Inflammatory macrophage (primary cell): Measurements from ENCODE around the gene EIF2B2.
"Not testable (repeated sequence)": the region's sequence is repeated elsewhere in the genome, so short reads cannot be mapped to it uniquely, and the experiment has no call there.

ENCODE experiments used
- DNase-seq, 2 donors: peaks; one replicate each; pipeline ENCODE4 v3.0.0-alpha.2; 2020 to 2022

EIF2B2 gene

DNA sequence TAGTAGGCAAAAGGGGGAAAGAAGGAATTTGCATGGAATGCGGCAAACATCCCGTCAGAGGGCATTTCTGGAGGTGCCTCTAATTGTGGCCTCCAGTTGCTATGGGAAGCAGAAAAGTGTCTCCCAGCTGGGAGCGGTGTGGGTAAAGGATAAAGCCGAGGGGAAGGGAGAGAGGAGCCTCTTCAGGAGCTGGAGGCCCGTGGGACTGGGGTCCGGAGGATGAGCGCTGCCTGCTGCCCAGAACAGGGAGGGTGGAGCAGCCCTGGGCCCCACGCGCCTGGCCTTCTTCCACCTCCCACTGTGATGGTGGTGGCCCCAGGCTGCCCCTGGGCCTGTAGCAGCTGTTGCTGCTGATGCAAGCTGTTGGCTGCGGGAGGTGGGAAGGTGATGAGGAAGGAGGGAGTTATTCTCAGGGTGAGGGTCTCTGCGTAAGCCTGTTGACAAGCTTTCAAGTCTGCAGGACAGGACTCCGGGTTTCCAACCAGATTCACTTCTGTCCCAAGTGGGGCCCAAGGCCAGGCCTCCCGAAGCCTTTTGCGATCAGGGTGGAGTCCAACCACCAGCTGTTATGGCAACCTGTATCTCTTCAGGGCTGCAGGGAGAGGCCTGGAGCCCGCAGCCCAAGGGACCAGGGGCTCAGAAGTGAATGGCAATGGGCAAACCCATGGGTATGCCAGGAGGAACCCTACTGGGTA is 28.2 kb upstream of the EIF2B2 start:
- no peak for DNase-seq

GRCh38 chr14:74975059-74975810 is 27.5 kb upstream of the EIF2B2 start:
- no peak for DNase-seq

DNA sequence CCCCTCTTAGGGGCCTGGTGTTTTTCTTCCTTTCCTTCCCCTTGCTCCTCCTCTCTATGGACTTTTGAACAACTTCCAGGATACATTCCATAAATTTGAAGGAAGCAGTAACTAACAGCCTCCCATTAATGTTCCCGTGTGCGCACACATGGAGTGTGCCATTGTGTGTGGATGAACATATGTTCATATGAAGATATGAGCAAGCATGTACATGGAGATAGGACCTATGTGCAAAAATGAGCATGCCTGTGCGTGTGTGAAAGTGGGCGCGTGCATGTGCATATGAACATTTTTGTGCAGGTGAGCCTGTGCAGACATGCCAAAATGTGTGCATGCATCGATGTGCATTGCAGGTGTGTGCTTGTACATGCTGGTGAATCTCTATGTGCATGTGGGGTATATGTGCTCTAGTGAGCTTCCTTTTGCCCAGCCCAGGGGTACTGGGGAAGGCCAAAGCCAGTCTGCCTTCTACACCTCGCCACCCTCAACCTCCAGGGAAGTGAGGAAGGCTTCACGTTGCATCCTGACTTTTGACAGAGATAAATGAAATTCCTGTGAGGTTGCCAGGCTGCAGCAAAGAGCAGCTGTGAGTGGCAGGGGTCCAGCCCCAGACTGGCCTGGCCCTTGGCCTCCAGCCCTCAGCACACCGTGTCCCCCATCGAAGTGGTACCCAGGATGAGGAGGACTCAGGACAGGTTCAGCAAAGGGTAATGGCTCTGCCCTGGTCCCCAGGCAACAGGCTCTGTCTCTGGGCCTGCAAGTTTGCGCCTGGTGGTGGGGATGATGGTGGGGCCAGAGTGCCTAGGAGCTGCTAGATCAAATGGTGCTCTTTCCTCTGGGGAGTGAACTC is 26.2 kb upstream of the EIF2B2 start:
- no peak for DNase-seq

- DNase-seq, result no peak
Measured at GRCh38 chr14:74977164-74977900, 25.4 kb upstream of the EIF2B2 start.

- DNase-seq, result no peak
Measured at GRCh38 chr14:74977901-74978385, 24.8 kb upstream of the EIF2B2 start.

GRCh38 chr14:74978416-74978947 is 24.2 kb upstream of the EIF2B2 start:
- DNase-seq, result no peak

DNA sequence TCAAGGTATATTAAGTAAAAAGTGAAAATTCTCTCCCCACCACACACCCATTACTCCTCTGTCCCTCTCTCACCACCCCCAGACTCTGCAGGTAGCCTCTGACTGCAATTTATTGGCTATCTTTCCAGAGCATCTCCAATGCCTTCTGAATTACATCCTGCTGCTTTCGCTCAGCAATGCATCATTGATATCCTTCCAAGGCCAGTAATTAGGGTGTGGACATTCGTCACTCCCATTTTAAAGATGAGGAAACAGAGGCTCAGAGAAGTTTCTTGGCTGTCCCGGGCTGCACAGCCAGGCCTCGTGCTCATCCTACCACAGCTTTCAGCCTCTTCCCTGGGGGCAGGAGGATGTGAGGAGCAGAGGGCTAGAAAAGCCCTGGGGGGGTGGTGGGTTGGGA is 23.7 kb upstream of the EIF2B2 start:
- DNase-seq, result no peak

DNA sequence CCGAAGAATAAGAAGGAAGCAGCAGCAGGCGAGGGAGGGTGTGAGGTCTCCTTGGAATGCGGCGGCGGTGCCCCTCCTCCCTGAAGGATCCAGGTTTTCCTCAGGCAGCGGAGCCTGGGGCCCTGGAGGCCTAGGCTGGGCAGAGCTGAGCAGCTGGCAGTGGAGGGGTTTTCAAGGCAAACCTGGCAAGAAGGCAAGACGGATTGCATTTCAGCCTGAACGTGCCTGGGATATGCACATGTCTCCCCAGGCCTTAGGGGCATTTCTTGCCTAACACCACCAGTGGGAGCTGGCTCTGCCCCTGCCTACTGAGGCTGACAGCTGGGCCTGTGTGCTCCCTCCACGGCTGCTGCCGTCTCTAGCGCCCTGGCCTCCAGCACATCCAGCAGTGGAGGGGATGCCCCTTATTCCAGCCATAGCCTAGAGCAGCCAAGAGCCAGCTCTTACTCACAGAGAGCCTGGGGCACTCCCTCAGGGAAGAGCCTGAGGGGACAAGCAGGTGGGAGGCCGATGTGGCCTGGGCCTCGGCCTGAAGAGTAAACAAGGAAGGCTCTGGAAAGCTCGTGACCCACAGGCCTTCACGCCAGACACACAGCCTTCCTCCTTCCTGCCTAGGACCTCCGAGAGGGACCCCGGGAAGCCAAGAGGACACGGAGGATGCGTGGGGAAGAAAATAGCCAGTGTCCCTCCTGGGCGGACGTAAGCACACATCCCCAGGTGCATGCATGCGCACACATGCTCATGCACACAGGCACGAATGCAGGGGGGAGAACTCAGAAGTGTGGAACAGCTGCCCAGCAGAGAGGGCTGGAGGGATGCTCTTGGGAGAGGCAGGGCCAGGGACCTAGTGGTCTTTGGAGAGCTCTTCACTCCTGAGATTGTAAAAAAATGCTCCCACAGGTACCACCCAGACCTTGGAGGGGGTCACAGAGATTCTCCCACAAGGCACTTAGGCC is 23.0 kb upstream of the EIF2B2 start:
- DNase-seq, result no peak

DNA sequence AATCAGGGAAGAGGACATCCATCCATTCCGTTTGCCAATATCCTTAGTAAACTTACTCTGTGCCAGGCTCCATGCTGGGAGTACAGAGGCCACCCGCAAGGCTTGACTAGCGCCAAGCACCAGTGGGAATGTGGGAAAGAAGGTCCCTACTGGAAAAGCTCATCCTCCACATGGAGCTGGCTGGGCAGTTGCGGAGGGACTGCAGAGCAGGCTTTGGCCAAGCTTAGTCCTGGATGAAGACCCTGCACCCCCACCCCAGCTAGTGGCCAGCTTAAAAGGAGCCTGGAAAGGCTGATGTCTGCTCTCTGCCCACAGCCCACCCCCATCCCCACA is 22.4 kb upstream of the EIF2B2 start:
- no peak for DNase-seq

DNA sequence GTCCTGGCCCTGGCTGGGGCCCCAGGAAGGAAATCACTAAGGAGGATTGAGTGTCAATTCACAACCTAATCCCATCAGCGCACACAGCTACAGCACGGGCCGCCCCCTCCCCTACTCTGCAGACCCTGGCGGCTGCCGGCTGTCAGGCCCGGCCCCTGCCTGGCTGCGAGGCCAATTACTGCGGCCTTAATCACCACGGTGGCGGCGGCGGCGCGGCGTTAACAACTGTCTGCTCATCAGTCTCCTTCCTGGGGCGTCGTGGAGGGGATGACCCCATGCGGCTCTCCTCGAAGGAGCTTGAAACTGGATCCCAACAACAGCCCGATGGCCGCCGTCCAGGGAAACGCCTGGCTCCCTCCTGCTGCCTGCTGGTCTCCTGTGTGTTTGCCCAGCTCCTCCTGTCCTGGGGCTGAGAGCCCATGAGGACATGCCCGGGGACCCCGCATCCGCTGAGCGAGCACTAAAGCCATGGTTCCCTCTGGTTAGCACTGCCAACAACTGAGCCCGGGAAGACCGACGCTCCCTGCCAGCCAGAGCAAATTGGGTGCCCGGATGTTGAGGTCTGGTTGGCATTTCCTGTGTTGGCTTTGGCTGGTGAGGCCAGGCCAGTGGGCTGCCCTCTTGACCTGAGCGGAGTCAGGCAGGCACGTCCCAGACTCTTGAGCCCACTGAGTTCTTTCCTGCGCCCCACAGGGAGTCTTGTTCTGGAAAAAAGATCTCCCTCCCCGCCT is 21.8 kb upstream of the EIF2B2 start:
- DNase-seq, result no peak

DNA sequence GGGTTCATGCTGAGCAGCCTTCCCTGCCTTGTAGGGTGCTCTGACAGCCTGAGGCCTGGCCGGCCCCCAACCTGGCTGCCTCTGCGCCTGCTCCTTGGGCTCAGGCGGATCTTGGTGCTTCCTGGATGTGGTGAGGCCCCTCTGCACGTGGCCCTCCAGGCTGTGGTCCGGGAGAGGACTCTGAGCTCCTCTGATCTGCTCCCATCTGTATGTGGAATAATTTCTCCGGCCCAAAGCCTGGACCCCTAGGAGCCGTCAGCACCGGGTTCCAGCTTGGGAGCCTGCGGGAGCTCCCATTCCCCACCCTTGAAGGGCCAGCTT is 21.3 kb upstream of the EIF2B2 start:
- no peak for DNase-seq

GRCh38 chr14:74981833-74982232 is 20.9 kb upstream of the EIF2B2 start:
- DNase-seq, result no peak

GRCh38 chr14:74982661-74983060 is 20.1 kb upstream of the EIF2B2 start:
- no peak for DNase-seq

GRCh38 chr14:74983343-74983742 is 19.4 kb upstream of the EIF2B2 start:
- DNase-seq, result no peak

- no peak for DNase-seq
Measured at GRCh38 chr14:74984236-74985027, 18.3 kb upstream of the EIF2B2 start.

DNA sequence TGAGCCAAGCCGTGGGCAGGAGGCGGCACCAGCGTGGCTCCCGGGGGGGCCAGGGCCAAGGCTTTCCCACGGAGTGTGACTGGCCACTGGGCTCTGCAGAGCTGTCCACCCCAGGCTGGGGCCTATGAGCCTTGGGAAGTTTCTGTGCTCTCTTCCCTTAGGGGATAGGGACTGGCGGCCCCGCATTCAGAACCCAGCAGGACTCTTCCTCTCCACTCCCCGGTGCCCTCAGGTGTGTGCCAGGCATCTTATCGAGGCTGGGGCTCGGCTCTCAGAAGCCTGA is 17.8 kb upstream of the EIF2B2 start:
- DNase-seq, result peak in 1 of 2 donors; percentile 14

DNA sequence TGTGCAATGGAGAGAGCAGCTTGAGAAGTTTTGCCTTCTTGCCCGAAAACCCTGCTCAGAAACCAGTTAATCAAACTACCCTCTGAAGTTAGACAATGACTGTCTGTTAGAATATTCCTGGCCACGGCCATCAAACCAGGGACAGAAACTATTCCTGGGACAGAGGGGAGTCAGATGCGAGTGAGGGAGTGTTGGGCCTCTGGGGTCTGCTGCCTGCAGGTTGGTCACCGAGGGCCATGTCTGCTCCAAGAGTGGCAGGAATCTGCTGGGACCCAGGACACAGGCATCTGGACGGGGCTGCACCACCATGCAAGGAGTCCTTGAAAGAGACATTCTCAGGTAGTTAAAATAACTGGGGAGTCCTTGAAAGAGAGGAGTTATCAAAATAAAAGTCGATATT is 16.9 kb upstream of the EIF2B2 start:
- DNase-seq, result no peak

- no peak for DNase-seq
Measured at GRCh38 chr14:74988131-74988530, 14.6 kb upstream of the EIF2B2 start.

GRCh38 chr14:74988993-74989392 is 13.7 kb upstream of the EIF2B2 start:
- no peak for DNase-seq

GRCh38 chr14:74994182-74994581 is 8.5 kb upstream of the EIF2B2 start:
- DNase-seq, result not testable (repeated sequence)
